Measurements from ENCODE around the gene PLCXD3.
A peak's percentile ranks its signal among the peaks of the same experiment; 100 is the strongest.

Gene PLCXD3, protein sequence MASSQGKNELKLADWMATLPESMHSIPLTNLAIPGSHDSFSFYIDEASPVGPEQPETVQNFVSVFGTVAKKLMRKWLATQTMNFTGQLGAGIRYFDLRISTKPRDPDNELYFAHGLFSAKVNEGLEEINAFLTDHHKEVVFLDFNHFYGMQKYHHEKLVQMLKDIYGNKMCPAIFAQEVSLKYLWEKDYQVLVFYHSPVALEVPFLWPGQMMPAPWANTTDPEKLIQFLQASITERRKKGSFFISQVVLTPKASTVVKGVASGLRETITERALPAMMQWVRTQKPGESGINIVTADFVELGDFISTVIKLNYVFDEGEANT

DNA sequence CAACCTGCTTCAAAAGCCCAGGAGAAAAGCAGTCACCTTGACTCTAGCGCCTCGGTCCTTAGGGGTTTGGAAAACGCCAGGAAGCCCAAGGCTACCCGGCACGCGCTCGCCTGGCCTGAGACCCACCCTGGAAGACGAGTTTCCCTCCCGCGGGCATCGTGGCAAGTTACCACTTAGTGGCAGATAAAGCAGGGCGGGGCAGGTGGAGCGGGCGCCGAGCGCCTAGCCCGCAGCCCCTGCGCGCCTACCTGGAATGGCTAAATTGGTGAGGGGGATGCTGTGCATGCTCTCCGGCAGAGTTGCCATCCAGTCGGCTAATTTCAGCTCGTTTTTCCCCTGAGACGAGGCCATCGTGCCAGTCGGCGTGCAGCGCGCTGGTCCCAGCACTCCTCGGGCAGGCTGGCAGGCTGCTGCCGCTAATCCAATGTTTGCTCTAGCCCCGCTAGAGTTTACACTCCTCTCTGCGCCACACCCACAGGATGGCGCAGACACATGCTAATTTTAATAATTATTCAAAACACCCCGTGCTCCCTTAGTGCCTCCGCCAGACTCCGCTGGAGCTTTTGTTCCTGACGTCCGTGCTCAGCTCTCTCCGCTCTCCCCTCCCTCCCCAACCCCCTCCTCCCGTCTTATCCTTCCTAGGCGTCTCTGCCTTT lies at the start of gene PLCXD3:
TSS of gene PLCXD3 (minus strand) at position 426 of the 656 bp plus-strand sequence. CDS start at position 351, 75 bp downstream.
- in situ Hi-C loops (cut with HindIII; ENCODE audit: low pct_ligation_motif_present, low sequenced_read_pairs): no loop called here
- Histone ChIP-seq H3K27me3 (replicated peaks) (peaks cover 10% of the 10 kb centered on the region), H3K27ac (no peak within 1 kb of the TSS), H3K36me3 (replicated peaks) (no peaks in the 10 kb centered on the region), H3K4me3 (ENCODE audit: low read depth, low read length) (peak within 1 kb of the TSS; percentile 29)
- TF ChIP-seq, protein P1, sequence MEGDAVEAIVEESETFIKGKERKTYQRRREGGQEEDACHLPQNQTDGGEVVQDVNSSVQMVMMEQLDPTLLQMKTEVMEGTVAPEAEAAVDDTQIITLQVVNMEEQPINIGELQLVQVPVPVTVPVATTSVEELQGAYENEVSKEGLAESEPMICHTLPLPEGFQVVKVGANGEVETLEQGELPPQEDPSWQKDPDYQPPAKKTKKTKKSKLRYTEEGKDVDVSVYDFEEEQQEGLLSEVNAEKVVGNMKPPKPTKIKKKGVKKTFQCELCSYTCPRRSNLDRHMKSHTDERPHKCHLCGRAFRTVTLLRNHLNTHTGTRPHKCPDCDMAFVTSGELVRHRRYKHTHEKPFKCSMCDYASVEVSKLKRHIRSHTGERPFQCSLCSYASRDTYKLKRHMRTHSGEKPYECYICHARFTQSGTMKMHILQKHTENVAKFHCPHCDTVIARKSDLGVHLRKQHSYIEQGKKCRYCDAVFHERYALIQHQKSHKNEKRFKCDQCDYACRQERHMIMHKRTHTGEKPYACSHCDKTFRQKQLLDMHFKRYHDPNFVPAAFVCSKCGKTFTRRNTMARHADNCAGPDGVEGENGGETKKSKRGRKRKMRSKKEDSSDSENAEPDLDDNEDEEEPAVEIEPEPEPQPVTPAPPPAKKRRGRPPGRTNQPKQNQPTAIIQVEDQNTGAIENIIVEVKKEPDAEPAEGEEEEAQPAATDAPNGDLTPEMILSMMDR (IDR thresholded peaks at IDR 0.05; ENCODE audit: low read depth, low read length, missing control alignments): no peak
- no peak for DNase-seq

DNA sequence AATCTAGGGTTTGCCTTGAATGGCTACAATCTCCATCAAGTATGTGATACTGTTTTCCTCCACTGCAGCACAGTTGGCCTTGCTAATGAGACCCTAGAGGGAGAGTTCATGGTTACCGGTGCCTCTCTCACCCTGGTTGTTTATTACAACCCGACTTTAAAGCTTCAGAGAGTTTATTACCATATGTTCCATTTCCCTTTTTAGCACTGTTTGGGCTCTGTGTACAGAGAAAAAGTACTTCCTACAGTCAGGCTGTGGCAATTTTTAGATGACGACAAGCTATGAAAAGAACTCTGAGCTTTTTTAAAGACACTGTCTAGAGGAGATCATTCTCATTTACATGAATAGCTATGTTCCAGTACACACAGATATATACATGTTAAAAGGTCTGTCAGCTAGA lies 48.8 kb upstream of the PLCXD3 start:
- no peak overlapping the region for H3K4me3 ChIP-seq (ENCODE audit: low read depth, low read length)
- TF ChIP-seq, protein P1 (IDR thresholded peaks at IDR 0.05; ENCODE audit: low read depth, low read length, missing control alignments): no peak
- in situ Hi-C loops (cut with HindIII; ENCODE audit: low pct_ligation_motif_present, low sequenced_read_pairs): no loop called here

DNA sequence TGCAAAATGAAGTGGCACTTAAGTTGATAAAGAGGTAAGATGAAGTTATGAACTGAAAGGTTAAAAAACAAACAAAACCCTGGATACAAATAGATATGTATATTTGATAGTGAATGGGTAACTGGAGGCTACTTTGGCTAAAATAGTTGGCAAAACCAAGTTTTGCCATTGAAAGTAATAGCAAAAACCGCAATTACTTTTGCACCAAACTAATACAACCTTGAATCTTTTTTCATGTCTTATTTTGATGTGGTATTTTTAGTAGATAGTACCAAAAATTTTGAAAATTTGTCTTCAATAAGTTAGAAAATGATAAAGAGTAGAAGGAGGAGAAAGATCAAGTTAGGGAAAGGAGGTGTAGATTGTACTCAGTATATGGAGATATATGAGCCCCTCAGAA lies 47.9 kb upstream of the PLCXD3 start:
- no peak overlapping the region for H3K27ac ChIP-seq
- no peak for DNase-seq
- no peaks in the 10 kb centered on the region for H3K36me3 ChIP-seq (replicated peaks)
- in situ Hi-C loops (cut with HindIII; ENCODE audit: low pct_ligation_motif_present, low sequenced_read_pairs): no loop called here
- no peak overlapping the region for H3K4me3 ChIP-seq (ENCODE audit: low read depth, low read length)
- TF ChIP-seq, protein P1 (IDR thresholded peaks at IDR 0.05; ENCODE audit: low read depth, low read length, missing control alignments): no peak
- H3K27me3 ChIP-seq (replicated peaks): no peaks in the 10 kb centered on the region

More for the DNA sequence above, 48.8 kb upstream of the PLCXD3 start:
- Histone ChIP-seq H3K36me3 (replicated peaks) (no peaks in the 10 kb centered on the region), H3K27ac (no peak overlapping the region), H3K27me3 (replicated peaks) (no peaks in the 10 kb centered on the region)
- DNase-seq: no peak

DNA sequence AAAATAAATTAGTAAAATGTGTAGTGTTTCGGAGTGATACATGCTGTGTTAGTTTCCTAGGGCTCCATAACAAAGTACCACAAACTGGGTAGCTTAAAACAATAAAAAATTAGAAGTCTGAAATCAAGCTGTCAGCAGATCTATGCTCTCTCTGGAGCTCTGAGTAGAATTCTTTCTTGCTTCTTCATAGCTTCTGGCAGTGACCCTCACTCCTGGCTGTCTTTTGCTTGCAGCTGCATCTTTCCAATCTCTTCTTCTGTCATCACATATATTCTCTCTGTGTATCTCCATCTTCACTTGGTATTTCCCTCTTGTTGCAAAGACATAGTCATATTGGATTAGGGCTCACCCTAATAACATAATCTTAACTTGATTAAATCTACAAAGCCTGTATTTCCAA lies 37.6 kb upstream of the PLCXD3 start:
- no peak overlapping the region for H3K4me3 ChIP-seq (ENCODE audit: low read depth, low read length)
- in situ Hi-C loops (cut with HindIII; ENCODE audit: low pct_ligation_motif_present, low sequenced_read_pairs): no loop called here
- no peaks in the 10 kb centered on the region for H3K27me3 ChIP-seq (replicated peaks)
- no peaks in the 10 kb centered on the region for H3K36me3 ChIP-seq (replicated peaks)
- no peak for DNase-seq
- TF ChIP-seq, protein P1 (IDR thresholded peaks at IDR 0.05; ENCODE audit: low read depth, low read length, missing control alignments): no peak
- no peak overlapping the region for H3K27ac ChIP-seq

DNA sequence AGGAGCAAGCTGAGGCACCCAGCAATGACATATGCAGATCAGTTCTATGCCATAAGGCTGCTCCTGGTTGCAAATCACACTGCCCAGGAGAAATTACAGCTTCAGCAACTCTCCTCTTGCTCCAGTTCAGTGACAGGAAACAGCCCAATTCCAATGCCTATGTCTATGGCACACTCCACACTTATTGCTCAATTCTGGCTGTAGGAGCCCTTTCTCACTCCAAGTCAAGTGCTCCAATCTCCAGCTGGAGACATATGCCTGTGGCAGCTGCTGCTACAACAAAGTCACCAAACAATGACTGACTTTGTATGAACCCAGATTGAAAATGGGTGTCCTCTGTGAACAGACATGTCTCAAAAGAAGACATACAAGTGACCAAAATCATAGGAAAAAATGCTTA lies 31.8 kb upstream of the PLCXD3 start:
- TF ChIP-seq, protein P1 (IDR thresholded peaks at IDR 0.05; ENCODE audit: low read depth, low read length, missing control alignments): no peak
- in situ Hi-C loops (cut with HindIII; ENCODE audit: low pct_ligation_motif_present, low sequenced_read_pairs): no loop called here

More for the DNA sequence above, 31.8 kb upstream of the PLCXD3 start:
- Histone ChIP-seq H3K27ac (no peak overlapping the region), H3K36me3 (replicated peaks) (no peaks in the 10 kb centered on the region), H3K27me3 (replicated peaks) (no peaks in the 10 kb centered on the region), H3K4me3 (ENCODE audit: low read depth, low read length) (no peak overlapping the region)
- DNase-seq: no peak
